Renal cortical epithelial cell (primary cell): Measurements from ENCODE around the gene PRKAG2. TPM values are rescaled to one million over a fixed set of nuclear protein-coding genes. Genes with fewer than 3 reads are reported as not detected.

Experiments used
- DNase-seq: peaks from one replicate; pipeline ENCODE4 v3.0.0-alpha.2; 2011; ENCODE audit warnings: low read depth
- total RNA-seq: library from RNA; depleted of rRNA; stranded (reverse); fragments of >200 nt; gene quantifications from 2 replicates; pipeline ENCODE4 v1.2.3, GENCODE V29; 2014

Gene PRKAG2
- total RNA-seq, 1 donor from 2014 or later: 45.0 TPM

DNA sequence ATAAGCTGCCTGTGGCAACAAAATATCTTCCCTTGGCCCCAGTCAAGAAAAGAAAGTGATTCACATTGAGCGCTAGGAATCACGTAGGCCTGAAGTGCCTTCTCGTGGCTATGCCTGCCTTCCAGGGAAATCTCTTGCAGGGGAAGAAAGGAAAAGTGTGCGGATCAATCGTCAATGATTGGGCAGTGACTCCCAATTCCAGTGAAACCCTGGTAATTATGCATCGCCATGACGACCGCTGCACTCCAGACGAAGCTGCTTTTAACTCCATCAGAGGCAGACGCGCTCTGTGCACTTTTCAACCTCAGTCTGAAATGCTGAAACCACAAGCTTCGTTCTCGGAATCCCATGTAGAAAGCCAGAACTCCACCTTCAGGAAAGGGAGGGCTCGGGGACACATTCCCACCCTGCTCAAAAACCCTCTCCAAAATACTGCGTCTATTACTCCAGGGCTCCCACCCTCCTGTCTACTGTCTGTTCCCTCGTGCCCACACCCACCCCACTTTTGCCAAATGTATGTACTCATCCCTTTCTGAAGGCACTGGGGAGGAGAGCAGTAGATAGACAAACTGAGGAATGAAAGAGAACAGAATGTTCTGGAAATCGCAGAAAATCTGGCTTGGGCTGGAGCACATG, 24.2 kb upstream of the PRKAG2 start:
- DNase-seq: no peak

DNA sequence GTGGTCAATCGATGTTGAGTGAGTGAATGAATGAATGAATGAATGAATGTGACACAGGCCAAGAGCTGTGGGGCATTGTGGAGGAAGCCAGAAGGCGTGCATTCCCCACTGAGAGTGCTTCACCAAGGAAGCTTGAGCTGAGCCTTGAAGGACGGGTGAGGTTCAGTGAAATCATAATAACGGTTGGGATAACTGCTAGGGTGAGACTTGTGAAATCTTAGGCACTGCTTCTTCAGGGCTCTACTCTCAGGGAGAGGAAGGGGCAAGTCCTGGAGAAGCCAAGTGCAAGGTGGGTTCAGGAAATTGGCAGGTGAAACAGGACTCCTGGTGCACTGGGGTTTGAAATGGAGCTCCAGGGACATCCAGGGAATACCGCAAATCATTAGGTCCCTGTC, 23.7 kb upstream of the PRKAG2 start:
- DNase-seq: no peak

DNA sequence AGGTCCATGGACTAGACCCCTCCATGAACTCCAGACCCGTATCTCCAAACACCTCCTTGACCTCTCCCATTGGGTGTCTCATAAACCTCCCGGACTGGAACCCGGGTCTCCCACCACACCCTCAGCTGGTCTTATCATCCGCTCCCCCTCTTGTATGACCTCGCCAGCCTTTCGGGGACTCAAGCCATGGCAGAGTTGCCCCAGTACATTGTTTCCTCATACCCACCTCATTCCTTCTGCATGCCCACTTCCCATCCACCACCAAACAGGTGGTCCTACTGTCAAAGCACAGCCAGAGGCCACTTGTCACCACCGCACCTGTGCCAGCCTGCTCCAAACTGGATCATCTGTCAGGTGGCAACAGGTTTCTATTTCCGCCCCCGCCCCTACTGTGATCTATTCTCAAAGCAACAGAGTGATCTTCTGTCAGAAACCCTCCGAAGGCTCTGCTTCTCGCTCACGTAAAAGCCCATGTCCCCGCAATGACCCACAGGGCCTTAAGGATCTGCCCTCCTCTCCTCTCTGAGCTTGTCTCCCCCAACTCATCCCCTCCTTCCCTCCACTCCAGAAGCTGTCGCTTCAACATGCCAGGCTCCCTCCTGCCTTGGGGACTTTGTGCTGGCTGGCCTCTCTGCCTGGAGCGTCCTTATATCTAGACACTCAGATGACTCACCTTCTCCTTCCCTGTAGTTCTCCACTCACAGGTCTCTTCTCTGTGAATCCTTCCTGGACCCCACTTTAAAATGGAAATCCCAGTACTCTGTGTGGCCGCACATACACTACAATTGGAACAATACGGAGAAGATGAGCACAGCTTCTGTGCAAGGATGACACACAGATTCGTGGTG, 22.8 kb upstream of the PRKAG2 start:
- no peak for DNase-seq

DNA sequence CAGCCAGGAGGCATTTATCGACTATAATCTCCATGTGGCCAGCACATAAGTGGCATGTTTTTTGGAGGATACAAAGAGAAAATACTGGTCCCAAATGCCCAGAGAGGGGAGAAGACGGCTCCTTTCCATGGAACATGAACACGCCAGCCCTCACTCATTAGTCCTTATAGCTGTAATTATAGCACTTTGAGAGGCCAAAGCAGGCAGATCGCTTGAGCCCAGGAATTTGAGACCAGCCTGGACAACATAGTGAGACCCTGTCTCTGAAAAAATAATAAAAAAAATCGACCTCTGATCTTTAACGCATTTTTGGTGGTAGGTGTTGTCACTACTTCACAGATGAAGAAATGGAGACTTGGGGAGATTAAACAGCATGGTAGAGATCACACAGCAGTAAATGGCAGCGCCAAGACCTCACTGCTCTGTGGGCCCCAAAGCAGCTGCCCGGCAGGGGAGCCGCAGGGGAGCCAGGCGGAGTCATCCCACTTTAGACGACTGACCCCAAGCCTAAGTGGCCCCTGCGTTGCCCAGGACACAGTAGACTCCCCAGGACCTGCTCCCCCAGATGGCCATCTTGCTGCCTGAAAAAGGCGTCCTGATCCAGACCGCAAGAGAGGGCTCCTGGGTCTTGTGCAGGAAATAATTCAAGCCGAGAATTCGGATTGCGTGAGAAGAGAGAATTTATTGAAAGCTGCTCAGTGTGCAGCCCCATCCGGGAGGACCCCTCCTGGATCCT, 21.2 kb upstream of the PRKAG2 start:
- DNase-seq: no peak

DNA sequence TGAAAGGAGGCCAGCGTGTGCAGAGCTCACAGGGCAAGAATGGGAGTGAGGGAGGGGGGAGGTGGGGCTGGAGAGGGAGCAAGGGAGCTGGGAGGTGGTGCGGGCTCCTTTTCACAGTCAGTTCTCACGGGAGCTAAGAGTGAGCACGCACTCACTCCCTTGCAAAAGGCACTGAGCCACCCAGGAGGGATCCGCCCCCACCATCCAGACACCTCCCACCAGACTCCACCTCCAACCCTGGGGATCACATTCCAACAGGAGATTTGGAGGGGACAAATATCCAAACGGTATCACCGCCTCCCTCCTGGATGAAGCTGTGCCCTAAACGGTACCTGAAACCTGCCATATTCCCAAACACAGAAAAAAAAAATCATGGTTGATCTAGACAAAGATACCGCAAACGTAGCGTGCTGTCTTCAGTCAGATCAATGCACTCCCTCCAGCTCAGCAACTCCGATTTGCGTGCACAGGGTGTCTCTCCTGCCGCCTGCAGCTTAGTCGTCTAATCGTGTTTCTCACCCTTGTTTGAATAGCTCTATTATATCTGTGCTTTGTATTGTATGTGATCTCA, 20.3 kb upstream of the PRKAG2 start:
- DNase-seq: no peak

DNA sequence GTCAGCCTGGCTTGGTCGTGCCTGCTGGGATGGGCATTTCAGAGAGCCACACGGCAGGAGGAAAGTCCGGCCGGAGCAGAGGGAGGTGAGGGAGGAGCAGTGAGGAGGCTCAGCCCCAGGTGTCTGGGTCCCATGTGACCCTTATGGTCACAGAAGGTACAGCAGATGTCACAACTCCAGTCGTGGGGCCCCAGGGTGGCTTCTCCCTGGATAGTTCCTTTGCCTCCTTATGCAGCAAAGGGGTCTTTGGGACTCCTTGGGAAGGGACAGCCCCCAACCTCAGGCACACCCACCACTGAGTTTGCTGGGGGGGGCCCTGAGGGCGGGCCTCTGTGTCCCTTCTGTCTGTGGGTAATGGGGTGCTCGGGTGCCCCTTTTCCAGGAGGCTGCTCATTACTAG, 19.6 kb upstream of the PRKAG2 start:
- DNase-seq: no peak

DNA sequence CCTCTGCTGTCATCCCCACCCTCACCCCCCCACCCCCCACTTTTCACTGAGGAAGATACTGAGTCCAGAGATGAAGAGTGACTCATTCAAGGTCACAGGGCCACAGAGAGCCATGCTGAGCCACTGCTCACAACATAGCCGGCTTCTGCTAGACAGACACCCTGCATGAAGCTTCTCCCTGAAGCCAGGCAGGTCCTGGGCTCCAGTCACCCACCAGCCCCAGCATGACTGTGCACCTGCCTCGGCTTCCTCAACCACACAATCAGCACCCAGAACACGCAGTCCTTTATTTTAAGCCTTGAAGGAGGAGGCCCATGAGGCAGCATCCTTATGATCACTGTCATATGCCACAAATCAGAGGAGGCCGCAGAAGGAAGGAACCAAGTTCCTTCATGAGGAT, 19.2 kb upstream of the PRKAG2 start:
- no peak for DNase-seq

DNA sequence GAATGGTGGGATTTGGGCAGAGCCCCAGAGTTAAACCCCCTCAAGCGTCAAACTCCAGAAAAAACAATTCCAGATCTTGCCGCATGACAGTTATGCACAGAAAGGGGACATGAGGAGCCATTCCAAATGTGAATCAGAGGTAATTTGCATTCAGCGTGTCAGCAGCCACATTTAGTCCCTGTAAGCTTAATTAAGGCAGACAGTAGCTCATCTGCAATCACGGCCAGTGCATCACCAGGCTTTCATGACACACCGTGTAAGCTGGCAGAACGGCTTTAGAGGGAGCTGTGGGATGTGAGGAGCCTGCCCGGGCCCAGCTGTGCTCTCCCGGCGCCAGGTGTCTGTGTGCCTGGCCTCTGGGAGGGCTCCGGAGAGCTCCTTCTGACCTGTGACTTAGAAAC, 18.7 kb upstream of the PRKAG2 start:
- DNase-seq: no peak

DNA sequence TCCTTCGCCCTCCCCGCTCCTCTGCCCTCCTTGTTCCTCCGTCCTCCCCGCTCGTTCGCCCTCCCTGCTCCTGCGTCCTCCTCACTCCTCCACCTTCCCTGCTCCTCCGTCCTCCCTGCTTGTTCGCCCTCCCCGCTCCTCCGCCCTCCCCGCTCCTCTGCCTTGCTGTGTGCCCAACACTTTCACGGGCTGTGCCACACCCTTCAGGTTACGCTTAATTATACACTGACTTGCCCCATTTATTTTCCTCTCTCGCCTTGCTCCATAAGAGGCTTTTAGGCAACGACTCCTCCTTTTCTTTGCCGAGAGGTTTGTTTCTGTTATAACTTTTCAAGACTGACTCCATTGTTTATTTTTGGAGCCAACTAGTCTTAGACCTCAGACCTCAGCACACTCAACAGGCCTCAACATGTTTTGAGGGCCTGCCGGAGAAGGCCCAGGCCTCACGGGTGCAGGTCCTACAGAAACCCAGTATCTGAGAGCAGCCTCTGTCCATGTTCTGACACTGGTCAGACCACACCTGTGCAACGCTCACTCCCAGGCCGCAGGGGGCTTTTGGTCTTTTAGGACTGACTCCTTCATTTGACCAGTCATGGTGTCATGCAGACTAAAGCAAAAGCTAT, 18.2 kb upstream of the PRKAG2 start:
- DNase-seq: no peak

DNA sequence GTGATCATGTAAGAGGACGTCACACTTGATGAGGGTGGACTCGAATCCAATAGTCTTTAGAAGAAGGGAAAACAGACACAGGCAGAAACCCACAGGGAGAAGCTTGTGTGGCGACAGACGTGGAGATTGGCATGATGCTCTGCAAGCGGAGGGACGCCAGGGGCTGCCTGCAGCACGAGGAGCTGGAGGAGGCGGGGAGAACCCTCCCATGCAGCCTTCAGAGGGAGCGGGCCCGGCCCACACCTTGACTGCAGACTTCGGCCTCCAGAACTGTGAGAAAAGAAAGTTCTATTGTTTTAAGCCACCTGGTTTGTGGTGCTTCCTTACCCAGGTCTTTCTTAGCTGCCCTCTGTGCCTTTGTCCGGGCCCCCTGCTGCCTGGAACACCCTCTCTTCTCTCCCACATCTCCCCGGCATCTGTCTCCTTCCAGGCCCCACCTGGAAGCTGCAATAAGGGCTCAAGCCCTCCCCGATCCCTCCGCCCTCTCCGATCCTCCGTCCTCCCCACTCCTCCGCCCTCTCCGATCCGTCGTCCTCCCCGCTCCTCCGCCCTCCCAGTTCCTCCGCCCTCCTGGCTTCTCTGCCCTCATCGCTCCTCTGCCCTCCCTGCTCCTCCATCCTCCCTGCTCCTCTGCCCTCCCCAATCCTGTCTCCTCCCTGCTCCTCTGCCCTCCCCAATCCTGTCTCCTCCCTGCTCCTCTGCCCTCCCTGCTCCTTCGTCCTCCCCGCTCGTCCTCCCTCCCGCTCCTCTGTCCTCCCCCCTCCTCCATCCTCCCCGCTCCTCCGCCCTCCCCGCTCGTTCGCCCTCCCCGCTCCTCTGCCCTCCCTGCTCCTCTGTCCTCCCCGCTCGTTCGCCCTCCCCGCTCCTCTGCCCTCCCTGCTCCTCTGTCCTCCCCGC, 17.4 kb upstream of the PRKAG2 start:
- DNase-seq: no peak

DNA sequence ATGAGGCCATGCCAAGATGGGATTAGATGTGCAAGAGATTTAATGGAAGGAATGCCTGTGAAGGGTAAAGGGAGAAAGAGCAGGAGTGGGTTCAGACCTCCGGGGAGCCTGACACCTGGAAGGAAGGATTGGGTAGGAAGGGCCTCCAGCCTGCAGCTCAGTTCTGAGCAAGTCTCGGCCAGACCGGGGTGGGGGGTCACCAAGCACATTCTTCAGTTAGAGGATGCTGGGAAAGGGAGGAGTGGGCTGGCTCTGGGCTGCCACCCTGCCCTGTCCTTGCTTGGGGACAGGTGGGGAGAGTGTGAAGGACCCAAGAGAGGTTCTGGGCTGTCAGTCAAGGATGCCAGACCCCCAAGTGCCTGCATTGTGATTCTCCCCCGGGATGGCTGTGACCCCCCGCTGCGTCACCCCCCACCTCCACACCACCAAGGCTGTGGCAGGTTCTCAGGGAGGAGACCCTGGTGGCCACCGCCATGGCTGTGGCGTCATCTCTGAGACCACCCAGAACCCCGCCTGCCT, 16.5 kb upstream of the PRKAG2 start:
- no peak for DNase-seq

DNA sequence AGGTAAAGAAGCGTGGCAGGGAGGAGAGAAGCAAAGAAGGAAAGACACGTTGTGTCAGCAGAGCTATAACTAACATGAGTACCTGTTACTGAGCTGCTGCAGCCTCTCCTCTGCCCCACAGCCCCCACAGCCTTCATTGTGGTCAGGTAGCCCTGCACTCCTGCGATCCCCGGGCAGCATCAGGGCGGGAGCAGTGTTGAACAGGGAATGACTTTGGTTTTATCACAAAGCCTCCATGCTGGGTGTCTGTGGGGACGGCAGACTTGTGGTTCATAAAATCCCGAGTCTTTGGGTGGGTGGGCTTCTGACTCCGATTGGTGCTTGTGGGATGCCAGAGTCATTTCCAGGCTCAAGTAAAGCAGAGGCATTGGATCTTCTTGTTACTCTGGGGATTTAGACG, 14.8 kb upstream of the PRKAG2 start:
- no peak for DNase-seq

DNA sequence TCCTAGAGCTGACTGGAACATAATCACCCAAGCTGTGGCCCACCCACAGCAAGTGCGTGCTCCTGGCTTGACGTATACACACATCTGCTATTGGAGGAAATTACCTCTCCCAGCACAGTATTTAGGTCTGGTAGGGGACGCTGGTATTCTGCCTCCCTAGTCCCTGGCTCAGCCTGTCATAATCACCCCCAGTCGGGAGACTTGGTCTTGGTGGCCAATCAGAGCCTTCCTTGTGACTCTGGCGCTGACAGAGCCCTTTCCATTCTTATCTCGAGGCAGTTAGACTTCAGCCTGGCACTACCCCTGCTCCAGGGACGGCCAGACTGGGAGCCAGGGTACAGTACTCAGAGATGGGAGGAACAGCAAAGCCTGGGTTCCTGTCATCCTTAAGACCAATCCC, 14.3 kb upstream of the PRKAG2 start:
- no peak for DNase-seq

DNA sequence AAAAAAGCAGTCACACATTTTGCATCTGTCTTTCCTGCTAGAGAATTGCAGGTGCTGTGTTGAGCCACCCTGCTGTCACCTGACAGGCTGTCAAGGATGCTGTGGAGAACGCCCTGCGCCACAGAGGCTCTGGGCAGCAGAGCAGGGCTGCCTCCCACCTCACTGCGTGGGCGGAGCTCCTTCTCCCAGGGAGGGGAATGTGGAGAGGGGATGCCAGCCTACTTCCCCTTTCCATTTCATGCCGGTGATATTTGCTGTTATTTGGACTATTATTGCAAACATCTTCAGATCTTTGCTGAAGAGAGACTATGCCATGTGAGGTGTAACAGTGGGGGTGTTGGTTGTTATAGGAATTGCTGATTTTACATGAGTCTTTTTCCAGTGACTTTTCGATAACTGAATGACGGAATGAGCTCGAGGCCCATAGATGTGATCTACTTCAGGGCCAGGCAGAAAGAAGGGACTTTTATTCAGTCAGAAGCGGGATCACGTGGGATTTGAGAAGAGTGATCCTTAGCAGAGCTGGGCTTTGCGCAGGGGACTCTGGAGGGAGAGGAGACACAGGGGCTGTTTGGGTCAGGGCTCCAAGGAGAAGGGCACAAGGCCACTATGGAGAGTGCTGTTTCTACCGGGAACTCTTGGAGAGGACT, 13.6 kb upstream of the PRKAG2 start:
- no peak for DNase-seq

DNA sequence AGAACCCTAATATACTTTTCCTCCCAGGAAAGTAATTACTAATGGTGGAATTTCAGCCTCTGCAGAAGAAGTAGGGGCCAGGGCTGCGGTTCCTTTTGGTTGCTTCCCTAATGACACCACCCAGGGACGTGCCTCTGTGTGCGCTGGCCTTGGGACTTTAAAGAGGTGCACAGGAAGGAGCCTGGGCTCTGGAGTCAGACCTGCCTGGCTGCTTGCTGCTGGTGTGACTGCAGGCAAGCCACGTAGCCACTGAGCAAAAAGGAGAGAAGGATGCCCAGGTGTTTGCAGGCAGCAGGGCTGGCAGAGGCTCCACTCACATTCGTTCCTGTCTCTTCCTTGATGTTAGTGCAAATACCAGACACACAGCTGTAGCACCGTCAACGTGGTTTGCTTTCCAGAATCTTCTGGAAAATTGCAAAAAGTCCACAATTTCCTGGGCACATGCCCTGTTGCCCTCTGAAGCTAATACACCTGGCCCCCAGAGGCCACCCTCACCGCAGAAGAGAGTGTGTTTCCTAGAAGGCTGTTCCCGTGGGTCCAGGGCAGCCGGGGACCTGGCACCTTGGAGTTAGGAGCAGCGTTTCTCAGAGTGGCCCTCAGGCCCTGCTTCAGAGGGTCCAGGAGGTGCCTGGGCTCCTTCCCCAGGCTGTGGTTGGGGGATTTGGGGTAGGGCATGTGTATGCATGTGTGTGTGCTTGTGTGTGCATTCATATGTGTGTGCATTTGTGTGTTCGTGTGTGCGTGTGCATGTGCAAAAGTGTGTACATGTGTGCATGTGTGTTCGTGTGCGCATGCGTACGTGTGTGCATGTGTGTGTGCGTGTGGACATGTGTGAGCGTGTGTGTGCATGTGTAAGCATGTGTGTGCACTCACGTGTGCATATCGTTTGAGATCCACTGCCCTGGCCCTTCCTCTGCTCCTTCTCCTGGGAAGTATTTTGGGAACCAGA, 12.8 kb upstream of the PRKAG2 start:
- DNase-seq: no peak

DNA sequence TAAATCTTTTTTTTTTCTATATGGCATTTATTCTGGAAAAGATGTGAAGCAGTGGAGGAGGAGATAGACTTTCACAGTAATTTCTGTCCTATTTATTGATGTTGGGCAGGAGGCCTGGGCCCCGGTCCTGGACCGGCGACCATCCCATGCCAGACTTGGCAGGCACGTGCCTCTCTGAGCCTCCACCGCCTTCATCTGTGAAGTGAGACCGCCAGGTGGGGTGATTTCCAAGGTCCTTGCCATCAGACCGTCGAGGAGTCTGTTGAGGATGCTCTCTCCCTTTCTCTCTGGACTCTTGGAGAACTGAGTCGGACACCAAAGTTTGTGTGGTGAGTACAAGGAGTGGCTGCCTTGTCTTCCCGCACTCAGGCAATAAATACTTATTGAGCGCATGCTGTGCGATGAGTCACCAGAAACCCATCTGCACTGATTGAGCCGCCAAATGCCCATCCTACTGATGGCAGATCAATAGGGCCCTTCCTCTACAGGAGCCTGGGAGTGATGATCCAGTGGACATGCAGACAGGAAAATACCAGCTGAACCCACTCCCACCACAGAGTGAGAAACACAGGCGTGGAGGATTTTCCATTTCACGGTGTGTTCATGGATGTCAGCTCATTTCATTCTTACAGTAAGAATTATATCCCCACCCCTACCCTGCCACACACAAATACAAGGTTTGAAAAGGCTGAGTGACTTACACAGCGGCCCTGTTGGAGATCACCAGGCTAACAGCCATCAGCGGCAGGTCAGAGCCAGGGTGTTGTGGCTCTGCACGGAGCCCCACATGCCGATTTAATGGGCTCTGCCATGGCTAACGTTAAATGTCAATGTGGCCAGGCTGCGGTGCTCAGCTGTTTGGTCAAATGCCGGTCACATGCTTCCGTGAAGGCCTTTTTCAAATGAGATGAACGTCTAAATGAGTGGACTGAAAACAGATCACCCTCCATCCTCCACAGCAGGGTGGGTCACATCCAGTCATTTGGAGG, 11.5 kb upstream of the PRKAG2 start:
- DNase-seq: no peak

DNA sequence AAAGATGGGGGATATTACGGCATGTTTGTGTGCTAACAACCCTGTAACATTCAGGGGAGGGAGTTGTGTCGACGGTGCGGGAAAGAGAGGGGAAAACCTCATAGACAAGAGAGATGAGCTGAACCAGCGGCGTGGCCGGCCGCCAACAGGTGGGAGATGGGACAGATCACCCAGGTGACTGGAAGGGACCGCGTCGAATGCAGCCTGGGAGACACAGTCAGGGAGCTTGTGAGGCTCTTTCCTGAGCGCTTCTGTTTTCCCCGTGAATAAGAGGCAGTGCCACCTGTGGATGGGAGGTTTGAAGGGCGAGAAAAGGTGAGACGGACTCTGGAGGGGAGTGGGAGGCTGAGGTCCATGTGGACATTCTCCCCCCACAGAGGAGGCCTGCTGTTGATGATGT, 9.9 kb upstream of the PRKAG2 start:
- DNase-seq: no peak

DNA sequence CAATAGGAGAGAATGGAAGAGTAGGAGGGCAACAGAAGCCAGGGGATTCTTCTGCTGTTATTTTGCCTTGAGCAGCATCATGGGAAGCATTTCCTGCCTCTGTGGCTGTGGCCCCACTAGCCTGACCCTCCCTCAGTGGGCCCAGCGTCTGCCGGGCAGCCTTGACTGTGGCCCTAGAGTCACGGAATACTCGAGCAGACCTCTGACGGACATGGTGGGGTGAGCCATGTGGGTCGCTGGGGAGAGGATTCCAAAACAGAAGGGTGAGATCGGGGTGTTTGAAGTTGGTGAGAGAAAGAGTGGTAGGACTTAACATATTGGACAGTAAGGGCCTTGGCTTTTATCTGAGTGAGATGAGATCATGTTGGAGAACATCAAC, 8.3 kb upstream of the PRKAG2 start:
- no peak for DNase-seq
